Panc1 (cell line): ENCODE data around the gene BNIP3. TPM values are rescaled to one million over a fixed set of nuclear protein-coding genes. Genes with fewer than 3 reads are reported as not detected.

Source experiments
- ATAC-seq: fragments of 200-7000 bp; cut with Tn5 transposase; 2 replicates; pipeline ENCODE4 v1.9.1; 2020; ENCODE audit warnings: mild to moderate bottlenecking, moderate library complexity
- BruUV-seq: library from RNA; stranded (reverse); fragments of 400-500 nt; replicated peaks from 2 replicates; lab custom pipeline; 2021; lab: Mats Ljungman, UMichigan
- CTCF ChIA-PET: fragments of 300-600 bp; sonication (Branson Sonifier 250); formaldehyde crosslinking; loops from one replicate; lab custom pipeline; 2022; ENCODE audit warnings: antibody characterized with exemption; lab: Charles Lee
- POLR2A ChIA-PET: fragments of 300-600 bp; sonication (Branson Sonifier 250); formaldehyde crosslinking; loops from one replicate; lab custom pipeline; 2022; ENCODE audit warnings: antibody characterized with exemption; lab: Charles Lee
- DNase-seq: peaks from one replicate; pipeline ENCODE4 v3.0.0-alpha.2; 2010; ENCODE audit warnings: low read depth, low spot score
- H3K27ac ChIP-seq: 2 replicates; pipeline ENCODE4 v1.5.1; 2011; ENCODE audit warnings: mild to moderate bottlenecking, low read length, inconsistent platforms
- H3K27me3 ChIP-seq: fragments of 200-500 bp; sonication (Bioruptor generic); 2 replicates; pipeline ENCODE4 v1.6.0; 2014; ENCODE audit warnings: low read length, inconsistent platforms; ENCODE audit not compliant: control insufficient read depth, insufficient read depth
- H3K36me3 ChIP-seq: fragments of 200-500 bp; sonication (Bioruptor generic); 2 replicates; pipeline ENCODE4 v1.5.1; 2014; ENCODE audit warnings: inconsistent platforms, mild to moderate bottlenecking, low read length, moderate library complexity; ENCODE audit not compliant: control insufficient read depth, insufficient read depth
- H3K4me1 ChIP-seq: 2 replicates; pipeline ENCODE4 v1.5.1; 2011; ENCODE audit warnings: inconsistent platforms, mild to moderate bottlenecking, low read length, moderate library complexity; ENCODE audit not compliant: control insufficient read depth, insufficient read depth
- H3K4me3 ChIP-seq, 2 experiments: 2 replicates each; pipeline ENCODE4 v1.5.1; 2011 to 2012; ENCODE audit warnings: low read depth in 2 of 2, low read length in 2 of 2, mild to moderate bottlenecking in 2 of 2, inconsistent platforms in 1 of 2, moderate library complexity in 1 of 2
- H3K9me3 ChIP-seq: fragments of 200-500 bp; sonication (Bioruptor generic); 2 replicates; pipeline ENCODE4 v1.5.1; 2014; ENCODE audit warnings: low read depth, mild to moderate bottlenecking, inconsistent platforms, low read length, moderate library complexity; ENCODE audit not compliant: control insufficient read depth, insufficient read depth
- POLR2AphosphoS5 ChIP-seq: IDR thresholded peaks from 2 replicates; pipeline ENCODE4 v1.6.1; 2012; ENCODE audit warnings: mild to moderate bottlenecking, low read depth, low read length, moderate library complexity
- REST ChIP-seq, 2 experiments: IDR thresholded peaks; 2 replicates each; pipeline ENCODE4 v1.6.1; 2011 to 2012; ENCODE audit warnings: low read depth in 2 of 2, control low read depth in 1 of 2, low read length in 1 of 2, mild to moderate bottlenecking in 1 of 2, moderate library complexity in 1 of 2; ENCODE audit not compliant: insufficient read depth in 1 of 2
- SIN3A ChIP-seq: IDR thresholded peaks from 2 replicates; pipeline ENCODE4 v1.6.1; 2012; ENCODE audit warnings: low read depth, mild to moderate bottlenecking, low read length, moderate library complexity, borderline replicate concordance; ENCODE audit not compliant: insufficient read depth
- TCF7L2 ChIP-seq: IDR thresholded peaks from 2 replicates; pipeline ENCODE4 v1.6.1; 2011; ENCODE audit warnings: mild to moderate bottlenecking, low read depth, low read length, inconsistent platforms
- in situ Hi-C: cut with HindIII; loops from 2 replicates; pipeline ENCODE4 v1.10.0; 2016; ENCODE audit warnings: low sequenced_read_pairs, low pct_unique_long_range_greater_than_20kb
- intact Hi-C: fragments of 100-400 bp; cut with micrococcal nuclease; formaldehyde crosslinking; loops from one replicate; pipeline ENCODE4 v1.10.0; 2022; ENCODE audit not compliant: unreplicated experiment
- total RNA-seq: library from RNA; stranded (reverse); gene quantifications from one replicate; pipeline ENCODE4 v1.2.1, GENCODE V29; 2021; ENCODE audit not compliant: unreplicated experiment
- TF ChIP-seq, protein P1 (sequence below): fragments of 450-650 bp; IDR thresholded peaks from 2 replicates; pipeline ENCODE4 v1.5.1; 2017; ENCODE audit warnings: mild to moderate bottlenecking

Gene BNIP3
- total RNA-seq, 1 experiment from 2014 or later: 67.8 TPM

GRCh38 chr10:132023092-132023811 is 41.5 kb upstream of the BNIP3 start:
- in situ Hi-C loops (no loop called here), intact Hi-C loops (loop anchor here (2.0 kb wide), 1 partner anchor 136 kb away; no protein-coding TSS in a partner anchor)
- peaks cover 15% of the 10 kb centered on the region for H3K27me3 ChIP-seq
- H3K9me3 ChIP-seq: no peaks in the 10 kb centered on the region
- H3K36me3 ChIP-seq: no peaks in the 10 kb centered on the region
- TF ChIP-seq, protein P1, sequence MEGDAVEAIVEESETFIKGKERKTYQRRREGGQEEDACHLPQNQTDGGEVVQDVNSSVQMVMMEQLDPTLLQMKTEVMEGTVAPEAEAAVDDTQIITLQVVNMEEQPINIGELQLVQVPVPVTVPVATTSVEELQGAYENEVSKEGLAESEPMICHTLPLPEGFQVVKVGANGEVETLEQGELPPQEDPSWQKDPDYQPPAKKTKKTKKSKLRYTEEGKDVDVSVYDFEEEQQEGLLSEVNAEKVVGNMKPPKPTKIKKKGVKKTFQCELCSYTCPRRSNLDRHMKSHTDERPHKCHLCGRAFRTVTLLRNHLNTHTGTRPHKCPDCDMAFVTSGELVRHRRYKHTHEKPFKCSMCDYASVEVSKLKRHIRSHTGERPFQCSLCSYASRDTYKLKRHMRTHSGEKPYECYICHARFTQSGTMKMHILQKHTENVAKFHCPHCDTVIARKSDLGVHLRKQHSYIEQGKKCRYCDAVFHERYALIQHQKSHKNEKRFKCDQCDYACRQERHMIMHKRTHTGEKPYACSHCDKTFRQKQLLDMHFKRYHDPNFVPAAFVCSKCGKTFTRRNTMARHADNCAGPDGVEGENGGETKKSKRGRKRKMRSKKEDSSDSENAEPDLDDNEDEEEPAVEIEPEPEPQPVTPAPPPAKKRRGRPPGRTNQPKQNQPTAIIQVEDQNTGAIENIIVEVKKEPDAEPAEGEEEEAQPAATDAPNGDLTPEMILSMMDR: peak; percentile 99
- TF ChIP-seq SIN3A (0 out of 2 replicates have a peak, but pooled peaks have one; percentile 66), TCF7L2 (no peak)
- peak overlapping the region; percentile 21; the same call in 1 of the 2 replicates for H3K27ac ChIP-seq
- POLR2A ChIA-PET: interaction anchor here (0.6 kb wide), 1 partner anchor 36 kb away, joined by 4 read pairs; no protein-coding TSS in a partner anchor
- H3K4me1 ChIP-seq: peaks cover 7% of the 10 kb centered on the region; the same call in 1 of the 2 replicates
- no TSS peak for BruUV-seq
- H3K4me3 ChIP-seq: peak overlapping the region; percentile 49 to 77
- CTCF ChIA-PET: interaction anchor here (0.6 to 1.9 kb wide), 15 partner anchors 12 to 141 kb away, joined by 3 to 11 read pairs (median 4); partner anchors contain the start of gene BNIP3
- DNase-seq (peak; percentile 32), ATAC-seq (peak; percentile 95)

GRCh38 chr10:132022241-132022640 is 40.5 kb upstream of the BNIP3 start:
- no TSS peak for BruUV-seq
- H3K27ac ChIP-seq: no peak overlapping the region

More at GRCh38 chr10:132022241-132022640, 40.5 kb upstream of the BNIP3 start:
- no peak for ATAC-seq
- ChIA-PET POLR2A (no interaction called here), CTCF (interaction anchor here (0.8 to 1.9 kb wide), 3 partner anchors 20 to 137 kb away, joined by 4 to 11 read pairs (median 8); no protein-coding TSS in a partner anchor)
- no peak for TF ChIP-seq POLR2AphosphoS5
- TF ChIP-seq, protein P1: no peak
- TF ChIP-seq SIN3A: no peak
- TF ChIP-seq TCF7L2: no peak
- TF ChIP-seq REST (IDR thresholded peaks at IDR 0.05; ENCODE audit: insufficient read depth in 1 of 2, low read depth in 2 of 2, low read length in 1 of 2): no peak
- Histone ChIP-seq H3K4me1 (peaks cover 7% of the 10 kb centered on the region; the same call in 1 of the 2 replicates), H3K9me3 (no peaks in the 10 kb centered on the region), H3K36me3 (no peaks in the 10 kb centered on the region), H3K4me3 (no peak overlapping the region), H3K27me3 (peaks cover 8% of the 10 kb centered on the region)
- DNase-seq: no peak
- intact Hi-C loops (loop anchor here (2.0 kb wide), 1 partner anchor 135 kb away; no protein-coding TSS in a partner anchor), in situ Hi-C loops (no loop called here)
